Colonic mucosa (tissue), 4 donors: ENCODE results near the gene ATPAF1. TPM values are rescaled to one million over a fixed set of nuclear protein-coding genes. Genes with fewer than 3 reads are reported as not detected.

ENCODE experiments used
- DNase-seq: peaks from one replicate; pipeline ENCODE4 v3.0.0-alpha.2; 2020
- H3K27ac ChIP-seq: fragments of 200-600 bp; one replicate; pipeline ENCODE4 v1.8.0; 2021
- H3K27me3 ChIP-seq: fragments of 200-600 bp; one replicate; pipeline ENCODE4 v1.8.0; 2021
- H3K36me3 ChIP-seq: fragments of 200-600 bp; one replicate; pipeline ENCODE4 v1.8.0; 2021
- H3K4me1 ChIP-seq: fragments of 200-600 bp; one replicate; pipeline ENCODE4 v1.8.0; 2021; ENCODE audit warnings: mild to moderate bottlenecking
- H3K4me3 ChIP-seq: fragments of 200-600 bp; one replicate; pipeline ENCODE4 v1.8.0; 2021
- H3K9ac ChIP-seq, 2 donors: one replicate each; pipeline ENCODE4 v1.7.0; 2013; ENCODE audit warnings: control low read depth in 2 of 2, low read depth in 2 of 2, low read length in 2 of 2
- H3K9me3 ChIP-seq: fragments of 200-600 bp; one replicate; pipeline ENCODE4 v1.8.0; 2021
- intact Hi-C: fragments of 100-400 bp; cut with DNase I; formaldehyde crosslinking; loops from one replicate; pipeline ENCODE4 v1.14.1; 2022
- total RNA-seq, 2 donors: library from RNA; stranded (reverse); fragmentation: NEBNext Ultra II Directional in 1 of 2; extraction: Animal tissue kit (Norgen Biotek cat#: 25700) in 1 of 2; gene quantifications; one replicate each; pipeline ENCODE4 v1.2.1, GENCODE V29; 2021
- TF ChIP-seq, protein P1 (sequence below): fragments of 200-600 bp; IDR thresholded peaks from one replicate; pipeline ENCODE4 v1.8.0; 2022; ENCODE audit warnings: antibody characterized with exemption, mild to moderate bottlenecking
- donor health status: healthy.
- donor health status: DM: no; HTN: no; CAD: no.
- donor health status: DM: no; HTN: no; CAD: no.

Gene ATPAF1
- total RNA-seq, 2 donors from 2014 or later: 55.8 to 66.1 TPM

DNA sequence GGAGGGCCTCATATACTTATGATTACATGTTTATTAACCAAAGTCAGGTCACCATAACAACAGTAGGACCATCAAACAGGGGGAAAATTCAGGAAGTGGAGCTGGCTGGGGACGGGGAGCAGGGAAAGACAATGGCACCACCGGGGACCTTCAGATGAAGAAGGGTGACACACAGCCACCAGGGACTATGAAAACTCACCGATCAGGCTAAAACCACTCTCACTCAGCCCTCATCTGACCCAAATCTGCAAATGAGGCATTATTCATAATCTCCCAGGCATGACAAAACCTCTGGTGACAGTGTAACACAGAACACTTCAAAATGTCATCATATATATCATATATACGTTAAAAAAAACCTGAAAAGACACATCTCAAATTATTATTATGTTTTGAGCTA is 75.3 kb downstream of the ATPAF1 start:
- TF ChIP-seq, protein P1, sequence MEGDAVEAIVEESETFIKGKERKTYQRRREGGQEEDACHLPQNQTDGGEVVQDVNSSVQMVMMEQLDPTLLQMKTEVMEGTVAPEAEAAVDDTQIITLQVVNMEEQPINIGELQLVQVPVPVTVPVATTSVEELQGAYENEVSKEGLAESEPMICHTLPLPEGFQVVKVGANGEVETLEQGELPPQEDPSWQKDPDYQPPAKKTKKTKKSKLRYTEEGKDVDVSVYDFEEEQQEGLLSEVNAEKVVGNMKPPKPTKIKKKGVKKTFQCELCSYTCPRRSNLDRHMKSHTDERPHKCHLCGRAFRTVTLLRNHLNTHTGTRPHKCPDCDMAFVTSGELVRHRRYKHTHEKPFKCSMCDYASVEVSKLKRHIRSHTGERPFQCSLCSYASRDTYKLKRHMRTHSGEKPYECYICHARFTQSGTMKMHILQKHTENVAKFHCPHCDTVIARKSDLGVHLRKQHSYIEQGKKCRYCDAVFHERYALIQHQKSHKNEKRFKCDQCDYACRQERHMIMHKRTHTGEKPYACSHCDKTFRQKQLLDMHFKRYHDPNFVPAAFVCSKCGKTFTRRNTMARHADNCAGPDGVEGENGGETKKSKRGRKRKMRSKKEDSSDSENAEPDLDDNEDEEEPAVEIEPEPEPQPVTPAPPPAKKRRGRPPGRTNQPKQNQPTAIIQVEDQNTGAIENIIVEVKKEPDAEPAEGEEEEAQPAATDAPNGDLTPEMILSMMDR: no peak
- H3K27ac ChIP-seq: no peak overlapping the region
- peaks cover 9% of the 10 kb centered on the region for H3K36me3 ChIP-seq
- no peaks in the 10 kb centered on the region for H3K4me1 ChIP-seq
- H3K9me3 ChIP-seq: no peaks in the 10 kb centered on the region
- intact Hi-C loops: no loop called here
- H3K9ac ChIP-seq: no peak overlapping the region
- H3K27me3 ChIP-seq: no peaks in the 10 kb centered on the region
- DNase-seq: no peak
- H3K4me3 ChIP-seq: no peak overlapping the region

DNA sequence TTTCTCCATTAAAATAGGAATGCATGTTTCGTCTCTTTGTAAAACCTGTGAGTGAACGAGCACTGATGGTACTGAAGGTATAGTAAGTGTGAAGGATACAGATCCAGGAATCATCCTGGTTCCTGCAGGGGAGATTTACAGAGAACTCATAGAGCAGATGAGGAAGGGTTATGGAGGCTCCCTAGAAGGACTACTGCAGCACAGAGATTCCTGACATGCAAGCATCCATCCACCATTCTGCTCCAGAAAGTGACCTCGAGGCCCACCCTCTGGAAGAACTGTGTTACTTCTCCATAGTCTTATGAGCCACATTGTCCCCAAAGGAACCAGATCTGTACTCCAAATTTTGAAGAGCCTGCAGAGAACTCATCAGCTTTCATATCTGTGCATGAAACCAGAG is 78.6 kb downstream of the ATPAF1 start:
- TF ChIP-seq, protein P1: no peak
- H3K36me3 ChIP-seq: peaks cover 9% of the 10 kb centered on the region

DNA sequence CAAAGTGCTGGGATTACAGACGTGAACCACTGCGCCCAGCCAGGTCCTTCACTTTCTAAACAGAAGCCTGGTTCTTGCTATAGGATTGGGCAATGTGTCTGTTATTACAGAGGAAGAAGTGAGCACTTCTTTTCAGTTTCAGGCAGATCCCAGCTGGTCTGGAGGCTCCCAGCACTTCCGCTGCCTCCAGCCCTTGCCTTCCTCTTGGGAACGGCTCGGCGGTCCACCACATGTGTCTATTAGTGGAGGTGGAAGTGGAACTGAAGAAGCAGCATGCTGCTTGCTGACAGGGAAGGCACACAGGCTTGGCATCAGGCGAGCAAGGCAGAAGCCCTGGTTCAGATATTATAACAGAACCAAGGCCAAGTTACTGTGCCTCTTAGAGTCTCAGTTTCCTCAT is 81.1 kb downstream of the ATPAF1 start:
- intact Hi-C loops: no loop called here
- no peaks in the 10 kb centered on the region for H3K4me1 ChIP-seq
- H3K9ac ChIP-seq: no peak overlapping the region
- H3K9me3 ChIP-seq: no peaks in the 10 kb centered on the region
- peaks cover 7% of the 10 kb centered on the region for H3K36me3 ChIP-seq
- no peak overlapping the region for H3K27ac ChIP-seq
- no peaks in the 10 kb centered on the region for H3K27me3 ChIP-seq
- TF ChIP-seq, protein P1: no peak
- no peak overlapping the region for H3K4me3 ChIP-seq
- no peak for DNase-seq

More for the DNA sequence above, 78.6 kb downstream of the ATPAF1 start:
- Histone ChIP-seq H3K9me3 (no peaks in the 10 kb centered on the region), H3K27me3 (no peaks in the 10 kb centered on the region), H3K4me3 (no peak overlapping the region), H3K9ac (no peak overlapping the region), H3K4me1 (no peaks in the 10 kb centered on the region), H3K27ac (no peak overlapping the region)
- intact Hi-C loops: no loop called here
- DNase-seq: no peak

DNA sequence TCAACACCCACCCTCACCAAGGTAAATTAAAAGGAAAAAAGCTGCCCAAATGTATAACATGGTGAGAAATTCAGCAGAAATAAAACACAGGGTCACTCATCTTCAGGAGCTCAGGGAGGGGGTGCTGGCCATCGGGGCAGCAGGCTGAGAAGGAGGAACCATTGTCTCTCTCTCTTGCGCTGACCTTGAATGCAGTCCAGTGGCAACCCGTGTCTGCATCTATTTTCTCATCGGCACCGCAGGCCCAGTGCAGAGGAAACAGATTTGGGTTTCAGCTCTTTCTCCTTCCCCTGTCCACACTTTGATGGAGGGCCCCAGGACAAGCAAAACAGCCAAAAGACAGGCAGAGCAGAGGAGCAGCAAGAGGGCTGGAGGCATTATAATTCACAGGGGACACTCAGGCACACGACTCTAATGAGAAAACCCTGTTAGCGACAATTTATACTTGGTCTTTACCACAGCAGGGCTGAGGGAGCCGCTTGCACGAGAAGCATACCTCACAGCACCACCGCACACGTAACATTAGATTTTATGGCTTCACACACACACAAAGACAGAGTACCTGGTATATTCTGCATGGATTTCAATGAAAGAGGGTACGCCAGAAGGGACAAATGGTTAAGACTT is 82.7 kb downstream of the ATPAF1 start:
- DNase-seq: no peak
- Histone ChIP-seq H3K27me3 (no peaks in the 10 kb centered on the region), H3K4me3 (no peak overlapping the region), H3K9ac (no peak overlapping the region), H3K27ac (no peak overlapping the region), H3K36me3 (no peaks in the 10 kb centered on the region), H3K4me1 (no peaks in the 10 kb centered on the region), H3K9me3 (no peaks in the 10 kb centered on the region)
- intact Hi-C loops: no loop called here
- TF ChIP-seq, protein P1: no peak

DNA sequence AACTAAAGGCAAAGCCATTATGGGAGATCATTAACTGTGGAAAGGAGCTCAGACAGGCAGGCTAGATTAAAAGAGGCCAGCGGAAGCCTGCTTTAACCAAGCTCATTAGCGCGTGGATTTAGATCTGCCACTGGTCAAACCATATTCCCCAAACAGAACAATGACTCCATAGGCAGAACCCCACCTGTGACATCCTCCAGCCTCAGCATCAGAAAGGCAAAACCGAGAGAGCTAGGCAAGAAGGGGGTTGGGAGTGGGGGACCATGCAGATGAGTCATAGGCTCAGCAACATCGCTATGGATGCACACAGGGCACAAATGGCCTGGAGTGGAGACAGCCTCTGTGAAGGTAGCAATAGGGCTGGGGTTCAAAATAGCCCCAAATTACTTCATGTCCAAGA is 84.7 kb downstream of the ATPAF1 start:
- no peaks in the 10 kb centered on the region for H3K27me3 ChIP-seq

More for the DNA sequence above, 84.7 kb downstream of the ATPAF1 start:
- Histone ChIP-seq H3K36me3 (peaks cover 6% of the 10 kb centered on the region), H3K4me3 (no peak overlapping the region), H3K4me1 (no peaks in the 10 kb centered on the region), H3K27ac (no peak overlapping the region), H3K9me3 (no peaks in the 10 kb centered on the region), H3K9ac (no peak overlapping the region)
- intact Hi-C loops: no loop called here
- TF ChIP-seq, protein P1: no peak
- DNase-seq: no peak
